ENCODE data around the gene SPOUT1. TPM values are rescaled to one million over a fixed set of nuclear protein-coding genes. Genes with fewer than 3 reads are reported as not detected.

SPOUT1 gene
- total and polyA plus RNA-seq, 2 of the 13 experiments (the other 11 are each of a cell fraction or from before 2014, with no cell fraction given) = 39.0 to 45.8 TPM

DNA sequence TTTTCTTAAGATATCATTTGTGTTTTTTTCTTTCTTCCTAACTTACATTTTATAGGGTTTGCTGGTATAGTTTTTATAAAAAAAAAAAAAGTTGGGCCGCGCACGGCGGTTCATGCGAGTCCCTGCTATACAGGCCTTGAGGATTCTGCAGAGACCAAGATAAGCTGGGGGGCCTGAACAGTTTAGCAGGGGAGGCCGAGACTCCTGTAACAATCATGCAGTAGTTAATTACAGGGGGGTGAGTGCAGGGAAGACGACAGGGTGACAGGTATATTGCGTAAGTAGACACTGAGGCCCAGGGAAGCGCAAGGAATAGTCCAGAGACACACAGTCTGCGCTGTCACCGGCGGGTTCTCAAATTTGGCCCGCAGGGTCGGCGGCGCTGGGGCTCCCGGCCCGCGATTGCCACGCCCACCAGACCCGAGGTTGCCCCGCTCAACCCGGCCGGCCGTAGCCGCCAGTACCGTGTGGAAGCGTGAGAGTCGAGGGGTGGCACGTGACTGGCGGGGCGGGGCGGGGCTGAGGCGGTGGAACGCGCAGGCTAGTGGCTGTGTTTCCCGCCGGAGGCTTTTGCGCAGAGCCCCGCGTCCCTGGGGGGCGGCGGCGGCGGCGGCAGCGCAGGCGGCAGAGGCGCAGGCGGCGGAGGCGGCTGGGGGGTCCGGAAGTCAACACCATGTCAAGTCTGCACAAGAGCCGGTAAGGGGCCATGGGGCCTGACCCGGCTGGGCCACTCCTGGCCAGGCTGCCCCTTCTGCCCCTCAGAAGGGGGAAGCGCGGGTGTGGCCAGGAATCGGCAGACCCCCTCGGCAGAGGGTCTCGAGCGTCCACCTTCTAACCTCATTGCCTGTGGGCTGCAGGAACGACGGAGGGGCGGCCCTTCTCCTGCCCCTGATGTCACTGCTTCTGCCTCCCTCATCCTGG lies 42.7 kb downstream of the SPOUT1 start, which contains the start of gene TBC1D13 (continued):
- peak; percentile 86 for TF ChIP-seq ZBTB7B (CRISPR knock-in tag; IDR thresholded peaks at IDR 0.05)
- TF ChIP-seq SP5 (CRISPR knock-in tag; IDR thresholded peaks at IDR 0.05; ENCODE audit: borderline replicate concordance, low read depth) = peak; percentile 90
- peak; percentile 95 for TF ChIP-seq KLF12 (CRISPR knock-in tag; IDR thresholded peaks at IDR 0.05; ENCODE audit: borderline replicate concordance)
- TF ChIP-seq, protein P1, sequence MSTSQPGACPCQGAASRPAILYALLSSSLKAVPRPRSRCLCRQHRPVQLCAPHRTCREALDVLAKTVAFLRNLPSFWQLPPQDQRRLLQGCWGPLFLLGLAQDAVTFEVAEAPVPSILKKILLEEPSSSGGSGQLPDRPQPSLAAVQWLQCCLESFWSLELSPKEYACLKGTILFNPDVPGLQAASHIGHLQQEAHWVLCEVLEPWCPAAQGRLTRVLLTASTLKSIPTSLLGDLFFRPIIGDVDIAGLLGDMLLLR (CRISPR knock-in tag; IDR thresholded peaks at IDR 0.05) = peak; percentile 99
- no peak for TF ChIP-seq ZMYM2 (CRISPR knock-in tag; IDR thresholded peaks at IDR 0.05)
- no peak for TF ChIP-seq MATR3 (CRISPR knock-in tag; IDR thresholded peaks at IDR 0.05)
- TF ChIP-seq GLI4 (CRISPR knock-in tag; IDR thresholded peaks at IDR 0.05; ENCODE audit: borderline replicate concordance) = peak; percentile 88
- TF ChIP-seq KDM1A (CRISPR knock-in tag; IDR thresholded peaks at IDR 0.05) = no peak
- peak; percentile 97; the same call in 1 of the 2 replicates for TF ChIP-seq MTA1 (CRISPR knock-in tag; IDR thresholded peaks at IDR 0.05; ENCODE audit: borderline replicate concordance)
- TF ChIP-seq, protein P2, sequence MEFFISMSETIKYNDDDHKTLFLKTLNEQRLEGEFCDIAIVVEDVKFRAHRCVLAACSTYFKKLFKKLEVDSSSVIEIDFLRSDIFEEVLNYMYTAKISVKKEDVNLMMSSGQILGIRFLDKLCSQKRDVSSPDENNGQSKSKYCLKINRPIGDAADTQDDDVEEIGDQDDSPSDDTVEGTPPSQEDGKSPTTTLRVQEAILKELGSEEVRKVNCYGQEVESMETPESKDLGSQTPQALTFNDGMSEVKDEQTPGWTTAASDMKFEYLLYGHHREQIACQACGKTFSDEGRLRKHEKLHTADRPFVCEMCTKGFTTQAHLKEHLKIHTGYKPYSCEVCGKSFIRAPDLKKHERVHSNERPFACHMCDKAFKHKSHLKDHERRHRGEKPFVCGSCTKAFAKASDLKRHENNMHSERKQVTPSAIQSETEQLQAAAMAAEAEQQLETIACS (CRISPR knock-in tag; IDR thresholded peaks at IDR 0.05) = no peak
- peak; percentile 76; the same call in 1 of the 2 replicates for TF ChIP-seq ZZZ3 (CRISPR knock-in tag; IDR thresholded peaks at IDR 0.05; ENCODE audit: borderline replicate concordance)
- peak; percentile 91 for TF ChIP-seq IKZF4 (CRISPR knock-in tag; IDR thresholded peaks at IDR 0.05; ENCODE audit: borderline replicate concordance, low read depth, not compliant biosample characterization)
- TF ChIP-seq ZKSCAN8 (CRISPR knock-in tag; IDR thresholded peaks at IDR 0.05; ENCODE audit: borderline replicate concordance) = peak; percentile 79; the same call in 1 of the 2 replicates
- no peak for TF ChIP-seq ZNF577 (CRISPR knock-in tag; IDR thresholded peaks at IDR 0.05; ENCODE audit: borderline replicate concordance, low read depth)
- peak; percentile 82 for TF ChIP-seq ZSCAN25 (CRISPR knock-in tag; IDR thresholded peaks at IDR 0.05)
- TF ChIP-seq ZFP41 (CRISPR knock-in tag; IDR thresholded peaks at IDR 0.05; ENCODE audit: borderline replicate concordance) = peak; percentile 97; the same call in 1 of the 2 replicates
- peak; percentile 78; the same call in 1 of the 2 replicates for TF ChIP-seq HOXD1 (CRISPR knock-in tag; IDR thresholded peaks at IDR 0.05)
- TF ChIP-seq, protein P3, sequence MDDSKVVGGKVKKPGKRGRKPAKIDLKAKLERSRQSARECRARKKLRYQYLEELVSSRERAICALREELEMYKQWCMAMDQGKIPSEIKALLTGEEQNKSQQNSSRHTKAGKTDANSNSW (CRISPR knock-in tag; IDR thresholded peaks at IDR 0.05; ENCODE audit: borderline replicate concordance) = 0 out of 2 replicates have a peak, but pooled peaks have one; percentile 58
- TF ChIP-seq, protein P4, sequence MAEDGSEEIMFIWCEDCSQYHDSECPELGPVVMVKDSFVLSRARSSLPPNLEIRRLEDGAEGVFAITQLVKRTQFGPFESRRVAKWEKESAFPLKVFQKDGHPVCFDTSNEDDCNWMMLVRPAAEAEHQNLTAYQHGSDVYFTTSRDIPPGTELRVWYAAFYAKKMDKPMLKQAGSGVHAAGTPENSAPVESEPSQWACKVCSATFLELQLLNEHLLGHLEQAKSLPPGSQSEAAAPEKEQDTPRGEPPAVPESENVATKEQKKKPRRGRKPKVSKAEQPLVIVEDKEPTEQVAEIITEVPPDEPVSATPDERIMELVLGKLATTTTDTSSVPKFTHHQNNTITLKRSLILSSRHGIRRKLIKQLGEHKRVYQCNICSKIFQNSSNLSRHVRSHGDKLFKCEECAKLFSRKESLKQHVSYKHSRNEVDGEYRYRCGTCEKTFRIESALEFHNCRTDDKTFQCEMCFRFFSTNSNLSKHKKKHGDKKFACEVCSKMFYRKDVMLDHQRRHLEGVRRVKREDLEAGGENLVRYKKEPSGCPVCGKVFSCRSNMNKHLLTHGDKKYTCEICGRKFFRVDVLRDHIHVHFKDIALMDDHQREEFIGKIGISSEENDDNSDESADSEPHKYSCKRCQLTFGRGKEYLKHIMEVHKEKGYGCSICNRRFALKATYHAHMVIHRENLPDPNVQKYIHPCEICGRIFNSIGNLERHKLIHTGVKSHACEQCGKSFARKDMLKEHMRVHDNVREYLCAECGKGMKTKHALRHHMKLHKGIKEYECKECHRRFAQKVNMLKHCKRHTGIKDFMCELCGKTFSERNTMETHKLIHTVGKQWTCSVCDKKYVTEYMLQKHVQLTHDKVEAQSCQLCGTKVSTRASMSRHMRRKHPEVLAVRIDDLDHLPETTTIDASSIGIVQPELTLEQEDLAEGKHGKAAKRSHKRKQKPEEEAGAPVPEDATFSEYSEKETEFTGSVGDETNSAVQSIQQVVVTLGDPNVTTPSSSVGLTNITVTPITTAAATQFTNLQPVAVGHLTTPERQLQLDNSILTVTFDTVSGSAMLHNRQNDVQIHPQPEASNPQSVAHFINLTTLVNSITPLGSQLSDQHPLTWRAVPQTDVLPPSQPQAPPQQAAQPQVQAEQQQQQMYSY (CRISPR knock-in tag; IDR thresholded peaks at IDR 0.05) = no peak; the same call in 1 of the 2 replicates
- TF ChIP-seq, protein P5, sequence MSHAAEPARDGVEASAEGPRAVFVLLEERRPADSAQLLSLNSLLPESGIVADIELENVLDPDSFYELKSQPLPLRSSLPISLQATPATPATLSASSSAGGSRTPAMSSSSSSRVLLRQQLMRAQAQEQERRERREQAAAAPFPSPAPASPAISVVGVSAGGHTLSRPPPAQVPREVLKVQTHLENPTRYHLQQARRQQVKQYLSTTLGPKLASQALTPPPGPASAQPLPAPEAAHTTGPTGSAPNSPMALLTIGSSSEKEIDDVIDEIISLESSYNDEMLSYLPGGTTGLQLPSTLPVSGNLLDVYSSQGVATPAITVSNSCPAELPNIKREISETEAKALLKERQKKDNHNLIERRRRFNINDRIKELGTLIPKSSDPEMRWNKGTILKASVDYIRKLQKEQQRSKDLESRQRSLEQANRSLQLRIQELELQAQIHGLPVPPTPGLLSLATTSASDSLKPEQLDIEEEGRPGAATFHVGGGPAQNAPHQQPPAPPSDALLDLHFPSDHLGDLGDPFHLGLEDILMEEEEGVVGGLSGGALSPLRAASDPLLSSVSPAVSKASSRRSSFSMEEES (CRISPR knock-in tag; IDR thresholded peaks at IDR 0.05) = peak; percentile 96
- no peak for TF ChIP-seq ZNF296 (CRISPR knock-in tag; conservative IDR thresholded peaks at IDR 0.05)
